HepG2 (cell line): Measurements from ENCODE around the gene HLCS. TPM values are rescaled to one million over a fixed set of nuclear protein-coding genes. Genes with fewer than 3 reads are reported as not detected.
A peak's percentile ranks its signal among the peaks of the same experiment; 100 is the strongest.

ENCODE experiments used
- CAMTA2 ChIP-seq: sonication (generic); formaldehyde crosslinking; IDR thresholded peaks from 2 replicates; pipeline ENCODE4 v1.4.0; 2020; ENCODE audit warnings: mild to moderate bottlenecking, missing genetic modification reagents, borderline replicate concordance
- FOSL2 ChIP-seq: sonication (generic); formaldehyde crosslinking; IDR thresholded peaks from 2 replicates; pipeline ENCODE4 v1.4.0; 2020; ENCODE audit warnings: missing genetic modification reagents
- PAWR ChIP-seq: sonication (generic); formaldehyde crosslinking; IDR thresholded peaks from 2 replicates; pipeline ENCODE4 v1.4.0; 2020; ENCODE audit warnings: missing genetic modification reagents, mild to moderate bottlenecking, borderline replicate concordance
- SRY ChIP-seq: sonication (generic); formaldehyde crosslinking; IDR thresholded peaks from 2 replicates; pipeline ENCODE4 v1.8.0; 2022; ENCODE audit warnings: mild to moderate bottlenecking, missing genetic modification reagents
- ZMYM3 ChIP-seq: sonication (generic); formaldehyde crosslinking; IDR thresholded peaks from 2 replicates; pipeline ENCODE4 v1.5.1; 2020; ENCODE audit warnings: mild to moderate bottlenecking, missing genetic modification reagents
- polyA plus RNA-seq, 8 experiments: library from polyadenylated mRNA; depleted of rRNA in 3 of 8; stranded (reverse) in 7 of 8; unstranded in 1 of 8; fragments of >200 nt; fragmentation: Illumina TruSeq in 4 of 8; extraction: Trizol in 4 of 8; gene quantifications; 2 replicates each; pipeline versions ENCODE4 v1.2.1 to v1.2.3, GENCODE V29; 2011 to 2016; ENCODE audit warnings: low read depth in 4 of 8, missing spikeins in 1 of 8, mixed read lengths in 1 of 8; ENCODE audit not compliant: insufficient read depth in 1 of 8
- total RNA-seq, 5 experiments: library from RNA; depleted of rRNA; stranded (reverse); fragments of >200 nt; fragmentation: Illumina TruSeq; extraction: Trizol; gene quantifications; 2 replicates each; pipeline ENCODE4 v1.2.3, GENCODE V29; 2016; ENCODE audit warnings: low read depth in 1 of 5
- TF ChIP-seq, protein P1 (sequence below): sonication (generic); formaldehyde crosslinking; IDR thresholded peaks from 2 replicates; pipeline ENCODE4 v1.4.0; 2020; ENCODE audit warnings: missing genetic modification reagents, borderline replicate concordance
- TF ChIP-seq, protein P2 (sequence below): sonication (generic); formaldehyde crosslinking; IDR thresholded peaks from 2 replicates; pipeline ENCODE4 v1.5.0; 2020; ENCODE audit warnings: missing genetic modification reagents
- TF ChIP-seq, protein P3 (sequence below): sonication (generic); formaldehyde crosslinking; IDR thresholded peaks from 2 replicates; pipeline ENCODE4 v1.4.0; 2020; ENCODE audit warnings: missing genetic modification reagents
- TF ChIP-seq, protein P4 (sequence below): sonication (generic); formaldehyde crosslinking; IDR thresholded peaks from 2 replicates; pipeline ENCODE4 v1.4.0; 2020; ENCODE audit warnings: low read depth, missing genetic modification reagents
- TF ChIP-seq, protein P5 (sequence below): sonication (generic); formaldehyde crosslinking; IDR thresholded peaks from 2 replicates; pipeline ENCODE4; 2020; ENCODE audit warnings: missing genetic modification reagents, mild to moderate bottlenecking, borderline replicate concordance
- TF ChIP-seq, protein P6 (sequence below): sonication (generic); formaldehyde crosslinking; IDR thresholded peaks from 2 replicates; pipeline ENCODE4 v1.5.1; 2020; ENCODE audit warnings: mild to moderate bottlenecking, moderate library complexity, missing genetic modification reagents

Gene HLCS
- total and polyA plus RNA-seq, 2 of the 13 experiments (the other 11 are each of a cell fraction or from before 2014, with no cell fraction given) = 7.9 to 12.3 TPM

DNA sequence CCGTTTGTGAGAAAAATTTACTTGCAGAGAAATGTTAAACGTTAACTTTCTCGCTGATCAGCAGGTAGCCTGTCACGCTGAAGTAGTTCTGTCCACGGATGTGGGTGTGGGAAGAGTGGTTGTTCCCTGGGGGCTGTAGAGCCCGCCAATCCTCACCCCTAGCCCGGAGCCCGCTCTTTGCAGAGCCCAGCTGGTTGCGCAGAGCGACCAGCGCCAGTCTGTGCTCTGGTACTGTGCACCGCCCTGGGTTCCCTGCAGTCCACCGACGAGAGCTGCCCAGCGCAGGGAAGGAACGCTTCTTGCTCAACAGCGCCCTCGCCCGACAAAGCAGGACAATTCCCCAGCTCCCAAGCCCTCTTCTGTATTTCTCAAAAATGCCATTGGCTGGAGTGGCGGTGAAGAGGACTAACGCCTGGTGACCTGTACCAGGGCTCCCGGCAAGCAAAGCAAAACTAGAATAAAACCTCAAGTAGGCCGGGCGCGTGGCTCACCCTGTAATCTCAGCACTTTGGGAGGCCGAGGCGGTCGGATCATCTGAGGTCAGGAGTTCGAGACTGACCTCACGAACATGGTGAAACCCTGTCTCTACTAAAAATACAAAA lies 43.4 kb upstream of the HLCS start (continued):
- TF ChIP-seq, protein P1, sequence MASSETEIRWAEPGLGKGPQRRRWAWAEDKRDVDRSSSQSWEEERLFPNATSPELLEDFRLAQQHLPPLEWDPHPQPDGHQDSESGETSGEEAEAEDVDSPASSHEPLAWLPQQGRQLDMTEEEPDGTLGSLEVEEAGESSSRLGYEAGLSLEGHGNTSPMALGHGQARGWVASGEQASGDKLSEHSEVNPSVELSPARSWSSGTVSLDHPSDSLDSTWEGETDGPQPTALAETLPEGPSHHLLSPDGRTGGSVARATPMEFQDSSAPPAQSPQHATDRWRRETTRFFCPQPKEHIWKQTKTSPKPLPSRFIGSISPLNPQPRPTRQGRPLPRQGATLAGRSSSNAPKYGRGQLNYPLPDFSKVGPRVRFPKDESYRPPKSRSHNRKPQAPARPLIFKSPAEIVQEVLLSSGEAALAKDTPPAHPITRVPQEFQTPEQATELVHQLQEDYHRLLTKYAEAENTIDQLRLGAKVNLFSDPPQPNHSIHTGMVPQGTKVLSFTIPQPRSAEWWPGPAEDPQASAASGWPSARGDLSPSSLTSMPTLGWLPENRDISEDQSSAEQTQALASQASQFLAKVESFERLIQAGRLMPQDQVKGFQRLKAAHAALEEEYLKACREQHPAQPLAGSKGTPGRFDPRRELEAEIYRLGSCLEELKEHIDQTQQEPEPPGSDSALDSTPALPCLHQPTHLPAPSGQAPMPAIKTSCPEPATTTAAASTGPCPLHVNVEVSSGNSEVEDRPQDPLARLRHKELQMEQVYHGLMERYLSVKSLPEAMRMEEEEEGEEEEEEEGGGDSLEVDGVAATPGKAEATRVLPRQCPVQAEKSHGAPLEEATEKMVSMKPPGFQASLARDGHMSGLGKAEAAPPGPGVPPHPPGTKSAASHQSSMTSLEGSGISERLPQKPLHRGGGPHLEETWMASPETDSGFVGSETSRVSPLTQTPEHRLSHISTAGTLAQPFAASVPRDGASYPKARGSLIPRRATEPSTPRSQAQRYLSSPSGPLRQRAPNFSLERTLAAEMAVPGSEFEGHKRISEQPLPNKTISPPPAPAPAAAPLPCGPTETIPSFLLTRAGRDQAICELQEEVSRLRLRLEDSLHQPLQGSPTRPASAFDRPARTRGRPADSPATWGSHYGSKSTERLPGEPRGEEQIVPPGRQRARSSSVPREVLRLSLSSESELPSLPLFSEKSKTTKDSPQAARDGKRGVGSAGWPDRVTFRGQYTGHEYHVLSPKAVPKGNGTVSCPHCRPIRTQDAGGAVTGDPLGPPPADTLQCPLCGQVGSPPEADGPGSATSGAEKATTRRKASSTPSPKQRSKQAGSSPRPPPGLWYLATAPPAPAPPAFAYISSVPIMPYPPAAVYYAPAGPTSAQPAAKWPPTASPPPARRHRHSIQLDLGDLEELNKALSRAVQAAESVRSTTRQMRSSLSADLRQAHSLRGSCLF = no peak
- TF ChIP-seq, protein P2, sequence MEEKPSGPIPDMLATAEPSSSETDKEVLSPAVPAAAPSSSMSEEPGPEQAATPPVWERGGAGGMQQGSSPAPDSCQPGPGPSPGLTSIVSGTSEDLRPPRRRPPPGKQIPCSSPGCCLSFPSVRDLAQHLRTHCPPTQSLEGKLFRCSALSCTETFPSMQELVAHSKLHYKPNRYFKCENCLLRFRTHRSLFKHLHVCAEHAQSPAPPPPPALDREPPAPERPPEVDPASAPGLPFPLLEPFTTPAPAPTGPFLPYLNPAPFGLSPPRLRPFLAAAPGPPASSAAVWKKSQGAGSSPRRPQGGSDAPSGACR (CRISPR knock-in tag) = no peak
- TF ChIP-seq, protein P3, sequence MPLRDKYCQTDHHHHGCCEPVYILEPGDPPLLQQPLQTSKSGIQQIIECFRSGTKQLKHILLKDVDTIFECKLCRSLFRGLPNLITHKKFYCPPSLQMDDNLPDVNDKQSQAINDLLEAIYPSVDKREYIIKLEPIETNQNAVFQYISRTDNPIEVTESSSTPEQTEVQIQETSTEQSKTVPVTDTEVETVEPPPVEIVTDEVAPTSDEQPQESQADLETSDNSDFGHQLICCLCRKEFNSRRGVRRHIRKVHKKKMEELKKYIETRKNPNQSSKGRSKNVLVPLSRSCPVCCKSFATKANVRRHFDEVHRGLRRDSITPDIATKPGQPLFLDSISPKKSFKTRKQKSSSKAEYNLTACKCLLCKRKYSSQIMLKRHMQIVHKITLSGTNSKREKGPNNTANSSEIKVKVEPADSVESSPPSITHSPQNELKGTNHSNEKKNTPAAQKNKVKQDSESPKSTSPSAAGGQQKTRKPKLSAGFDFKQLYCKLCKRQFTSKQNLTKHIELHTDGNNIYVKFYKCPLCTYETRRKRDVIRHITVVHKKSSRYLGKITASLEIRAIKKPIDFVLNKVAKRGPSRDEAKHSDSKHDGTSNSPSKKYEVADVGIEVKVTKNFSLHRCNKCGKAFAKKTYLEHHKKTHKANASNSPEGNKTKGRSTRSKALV (CRISPR knock-in tag) = peak; percentile 89
- no peak; the same call in 1 of the 2 replicates for TF ChIP-seq SRY (CRISPR knock-in tag)
- TF ChIP-seq, protein P4, sequence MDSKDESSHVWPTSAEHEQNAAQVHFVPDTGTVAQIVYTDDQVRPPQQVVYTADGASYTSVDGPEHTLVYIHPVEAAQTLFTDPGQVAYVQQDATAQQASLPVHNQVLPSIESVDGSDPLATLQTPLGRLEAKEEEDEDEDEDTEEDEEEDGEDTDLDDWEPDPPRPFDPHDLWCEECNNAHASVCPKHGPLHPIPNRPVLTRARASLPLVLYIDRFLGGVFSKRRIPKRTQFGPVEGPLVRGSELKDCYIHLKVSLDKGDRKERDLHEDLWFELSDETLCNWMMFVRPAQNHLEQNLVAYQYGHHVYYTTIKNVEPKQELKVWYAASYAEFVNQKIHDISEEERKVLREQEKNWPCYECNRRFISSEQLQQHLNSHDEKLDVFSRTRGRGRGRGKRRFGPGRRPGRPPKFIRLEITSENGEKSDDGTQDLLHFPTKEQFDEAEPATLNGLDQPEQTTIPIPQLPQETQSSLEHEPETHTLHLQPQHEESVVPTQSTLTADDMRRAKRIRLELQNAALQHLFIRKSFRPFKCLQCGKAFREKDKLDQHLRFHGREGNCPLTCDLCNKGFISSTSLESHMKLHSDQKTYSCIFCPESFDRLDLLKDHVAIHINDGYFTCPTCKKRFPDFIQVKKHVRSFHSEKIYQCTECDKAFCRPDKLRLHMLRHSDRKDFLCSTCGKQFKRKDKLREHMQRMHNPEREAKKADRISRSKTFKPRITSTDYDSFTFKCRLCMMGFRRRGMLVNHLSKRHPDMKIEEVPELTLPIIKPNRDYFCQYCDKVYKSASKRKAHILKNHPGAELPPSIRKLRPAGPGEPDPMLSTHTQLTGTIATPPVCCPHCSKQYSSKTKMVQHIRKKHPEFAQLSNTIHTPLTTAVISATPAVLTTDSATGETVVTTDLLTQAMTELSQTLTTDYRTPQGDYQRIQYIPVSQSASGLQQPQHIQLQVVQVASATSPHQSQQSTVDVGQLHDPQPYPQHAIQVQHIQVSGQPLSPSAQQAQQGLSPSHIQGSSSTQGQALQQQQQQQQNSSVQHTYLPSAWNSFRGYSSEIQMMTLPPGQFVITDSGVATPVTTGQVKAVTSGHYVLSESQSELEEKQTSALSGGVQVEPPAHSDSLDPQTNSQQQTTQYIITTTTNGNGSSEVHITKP (CRISPR knock-in tag) = no peak
- no peak for TF ChIP-seq CAMTA2 (CRISPR knock-in tag)
- TF ChIP-seq, protein P5, sequence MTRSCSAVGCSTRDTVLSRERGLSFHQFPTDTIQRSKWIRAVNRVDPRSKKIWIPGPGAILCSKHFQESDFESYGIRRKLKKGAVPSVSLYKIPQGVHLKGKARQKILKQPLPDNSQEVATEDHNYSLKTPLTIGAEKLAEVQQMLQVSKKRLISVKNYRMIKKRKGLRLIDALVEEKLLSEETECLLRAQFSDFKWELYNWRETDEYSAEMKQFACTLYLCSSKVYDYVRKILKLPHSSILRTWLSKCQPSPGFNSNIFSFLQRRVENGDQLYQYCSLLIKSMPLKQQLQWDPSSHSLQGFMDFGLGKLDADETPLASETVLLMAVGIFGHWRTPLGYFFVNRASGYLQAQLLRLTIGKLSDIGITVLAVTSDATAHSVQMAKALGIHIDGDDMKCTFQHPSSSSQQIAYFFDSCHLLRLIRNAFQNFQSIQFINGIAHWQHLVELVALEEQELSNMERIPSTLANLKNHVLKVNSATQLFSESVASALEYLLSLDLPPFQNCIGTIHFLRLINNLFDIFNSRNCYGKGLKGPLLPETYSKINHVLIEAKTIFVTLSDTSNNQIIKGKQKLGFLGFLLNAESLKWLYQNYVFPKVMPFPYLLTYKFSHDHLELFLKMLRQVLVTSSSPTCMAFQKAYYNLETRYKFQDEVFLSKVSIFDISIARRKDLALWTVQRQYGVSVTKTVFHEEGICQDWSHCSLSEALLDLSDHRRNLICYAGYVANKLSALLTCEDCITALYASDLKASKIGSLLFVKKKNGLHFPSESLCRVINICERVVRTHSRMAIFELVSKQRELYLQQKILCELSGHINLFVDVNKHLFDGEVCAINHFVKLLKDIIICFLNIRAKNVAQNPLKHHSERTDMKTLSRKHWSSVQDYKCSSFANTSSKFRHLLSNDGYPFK (CRISPR knock-in tag) = no peak
- peak; percentile 55; the same call in 1 of the 2 replicates for TF ChIP-seq FOSL2 (CRISPR knock-in tag)
- TF ChIP-seq, protein P6, sequence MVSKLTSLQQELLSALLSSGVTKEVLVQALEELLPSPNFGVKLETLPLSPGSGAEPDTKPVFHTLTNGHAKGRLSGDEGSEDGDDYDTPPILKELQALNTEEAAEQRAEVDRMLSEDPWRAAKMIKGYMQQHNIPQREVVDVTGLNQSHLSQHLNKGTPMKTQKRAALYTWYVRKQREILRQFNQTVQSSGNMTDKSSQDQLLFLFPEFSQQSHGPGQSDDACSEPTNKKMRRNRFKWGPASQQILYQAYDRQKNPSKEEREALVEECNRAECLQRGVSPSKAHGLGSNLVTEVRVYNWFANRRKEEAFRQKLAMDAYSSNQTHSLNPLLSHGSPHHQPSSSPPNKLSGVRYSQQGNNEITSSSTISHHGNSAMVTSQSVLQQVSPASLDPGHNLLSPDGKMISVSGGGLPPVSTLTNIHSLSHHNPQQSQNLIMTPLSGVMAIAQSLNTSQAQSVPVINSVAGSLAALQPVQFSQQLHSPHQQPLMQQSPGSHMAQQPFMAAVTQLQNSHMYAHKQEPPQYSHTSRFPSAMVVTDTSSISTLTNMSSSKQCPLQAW (CRISPR knock-in tag) = no peak
- TF ChIP-seq PAWR (CRISPR knock-in tag) = no peak
- peak; percentile 79 for TF ChIP-seq ZMYM3 (CRISPR knock-in tag)
